ENCODE results near the gene ADCY9.

- TF ChIP-seq, protein P1, sequence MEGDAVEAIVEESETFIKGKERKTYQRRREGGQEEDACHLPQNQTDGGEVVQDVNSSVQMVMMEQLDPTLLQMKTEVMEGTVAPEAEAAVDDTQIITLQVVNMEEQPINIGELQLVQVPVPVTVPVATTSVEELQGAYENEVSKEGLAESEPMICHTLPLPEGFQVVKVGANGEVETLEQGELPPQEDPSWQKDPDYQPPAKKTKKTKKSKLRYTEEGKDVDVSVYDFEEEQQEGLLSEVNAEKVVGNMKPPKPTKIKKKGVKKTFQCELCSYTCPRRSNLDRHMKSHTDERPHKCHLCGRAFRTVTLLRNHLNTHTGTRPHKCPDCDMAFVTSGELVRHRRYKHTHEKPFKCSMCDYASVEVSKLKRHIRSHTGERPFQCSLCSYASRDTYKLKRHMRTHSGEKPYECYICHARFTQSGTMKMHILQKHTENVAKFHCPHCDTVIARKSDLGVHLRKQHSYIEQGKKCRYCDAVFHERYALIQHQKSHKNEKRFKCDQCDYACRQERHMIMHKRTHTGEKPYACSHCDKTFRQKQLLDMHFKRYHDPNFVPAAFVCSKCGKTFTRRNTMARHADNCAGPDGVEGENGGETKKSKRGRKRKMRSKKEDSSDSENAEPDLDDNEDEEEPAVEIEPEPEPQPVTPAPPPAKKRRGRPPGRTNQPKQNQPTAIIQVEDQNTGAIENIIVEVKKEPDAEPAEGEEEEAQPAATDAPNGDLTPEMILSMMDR (IDR thresholded peaks at IDR 0.05; ENCODE audit: insufficient read depth, low read length, poor library complexity, severe bottlenecking) = no peak
- TF ChIP-seq EZH2phosphoT487 (conservative IDR thresholded peaks at IDR 0.05; ENCODE audit: low read length) = no peak
Measured at GRCh38 chr16:4028144-4028543, 88.1 kb downstream of the ADCY9 start.

Measured in SU-DHL-6 (cell line).